Skin epidermis (tissue), 12 donors: Measurements from ENCODE around the gene CNNM2.

ENCODE experiments used
- H3K27ac ChIP-seq, 21 experiments: fragments of 200-600 bp; sonication (generic) in 11 of 21; one replicate each; pipeline ENCODE4 v1.5.0; 2020; ENCODE audit warnings: mild to moderate bottlenecking in 3 of 21, inconsistent platforms in 2 of 21, moderate library complexity in 2 of 21
- H3K4me3 ChIP-seq, 7 experiments: fragments of 200-600 bp; sonication (generic) in 2 of 7; one replicate each; pipeline ENCODE4 v1.5.0; 2020; ENCODE audit warnings: inconsistent platforms in 2 of 7, mild to moderate bottlenecking in 2 of 7, moderate library complexity in 1 of 7

Gene CNNM2

GRCh38 chr10:103013416-103013815 lies 95.3 kb downstream of the CNNM2 start:
- no peak overlapping the region for H3K27ac ChIP-seq

GRCh38 chr10:103019425-103019824 lies 101.3 kb downstream of the CNNM2 start:
- no peak overlapping the region for H3K27ac ChIP-seq
- H3K4me3 ChIP-seq, result no peak overlapping the region

More at GRCh38 chr10:103013416-103013815, 95.3 kb downstream of the CNNM2 start:
- no peak overlapping the region for H3K4me3 ChIP-seq

DNA sequence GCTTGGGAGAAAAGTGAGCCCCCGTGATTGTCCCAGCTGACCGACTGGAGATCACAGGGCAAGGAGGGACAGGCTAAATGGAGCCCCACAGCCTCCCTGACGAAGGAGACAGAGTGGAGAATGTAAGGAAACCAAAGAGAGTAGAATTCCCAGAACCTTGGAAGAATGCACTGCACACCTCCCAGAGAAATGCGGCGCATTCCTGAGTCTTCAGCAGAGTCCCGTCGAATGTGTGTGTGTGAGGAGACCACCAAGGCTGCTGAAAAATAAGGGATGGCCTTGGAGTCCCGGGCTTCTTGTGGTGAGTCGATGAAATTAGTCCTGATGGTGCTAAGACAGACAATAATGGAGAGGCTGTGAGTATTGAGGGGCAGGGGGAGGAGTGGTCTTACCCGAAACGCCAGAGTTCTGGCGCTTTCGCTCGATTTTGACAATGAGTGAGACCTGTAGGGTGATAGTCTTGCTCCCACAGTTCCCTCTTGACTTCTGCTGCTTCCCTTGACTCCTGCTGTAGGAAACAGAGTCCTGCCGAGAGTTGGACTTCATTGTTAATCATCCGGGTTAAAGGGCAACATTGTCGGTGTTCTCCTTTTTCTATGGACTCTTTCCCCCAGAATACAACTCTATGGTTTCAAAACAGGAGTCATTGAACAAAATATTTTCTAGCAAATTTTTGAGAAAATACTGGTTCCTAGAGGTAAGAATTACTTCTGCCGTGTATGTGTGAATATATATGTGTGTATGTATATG lies 103.2 kb downstream of the CNNM2 start:
- H3K27ac ChIP-seq, result no peak overlapping the region

DNA sequence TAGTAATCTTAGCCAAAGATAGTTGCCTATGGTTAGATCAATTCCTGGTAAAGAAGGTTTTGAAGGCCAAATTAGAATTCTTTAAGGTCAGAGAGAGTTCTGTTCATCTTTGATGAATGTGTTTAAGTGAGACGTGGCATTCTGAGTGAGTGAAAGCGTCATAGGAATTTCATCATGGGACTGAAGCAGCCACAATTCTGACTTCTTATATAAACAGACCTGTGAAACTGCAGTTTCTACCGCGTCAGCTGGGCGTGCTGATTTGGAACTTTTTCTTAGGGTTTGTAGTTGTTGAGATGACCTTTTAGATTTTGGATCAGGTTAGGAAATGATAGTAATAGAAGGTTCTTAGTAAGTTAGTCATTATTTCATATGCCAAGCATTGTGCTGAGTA lies 103.8 kb downstream of the CNNM2 start:
- Histone ChIP-seq H3K4me3 (no peak overlapping the region), H3K27ac (no peak overlapping the region)

More for the DNA sequence above, 103.2 kb downstream of the CNNM2 start:
- H3K4me3 ChIP-seq, result no peak overlapping the region

- Histone ChIP-seq H3K27ac (no peak overlapping the region), H3K4me3 (no peak overlapping the region)
Observed at GRCh38 chr10:103025696-103026095, 107.6 kb downstream of the CNNM2 start.

DNA sequence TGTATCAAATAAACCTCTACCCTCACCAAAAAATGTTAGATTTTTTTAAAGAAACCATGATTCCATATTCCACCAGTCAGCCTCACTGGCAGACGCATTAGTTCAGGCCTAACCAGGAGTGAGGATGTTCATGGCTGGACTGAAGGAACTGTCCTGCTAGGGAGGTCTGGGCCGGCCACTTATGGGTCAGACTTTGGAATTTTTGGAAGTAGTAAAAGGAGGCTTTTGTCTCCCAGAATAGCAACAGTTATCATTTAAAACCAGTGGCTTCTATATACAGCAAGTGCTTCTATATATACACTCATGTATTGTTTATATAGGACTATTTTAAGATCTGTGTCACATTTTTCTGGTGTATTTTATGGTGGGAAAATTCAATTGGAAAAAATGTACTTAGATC lies 120.5 kb downstream of the CNNM2 start:
- no peak overlapping the region for H3K4me3 ChIP-seq
- H3K27ac ChIP-seq, result no peak overlapping the region

DNA sequence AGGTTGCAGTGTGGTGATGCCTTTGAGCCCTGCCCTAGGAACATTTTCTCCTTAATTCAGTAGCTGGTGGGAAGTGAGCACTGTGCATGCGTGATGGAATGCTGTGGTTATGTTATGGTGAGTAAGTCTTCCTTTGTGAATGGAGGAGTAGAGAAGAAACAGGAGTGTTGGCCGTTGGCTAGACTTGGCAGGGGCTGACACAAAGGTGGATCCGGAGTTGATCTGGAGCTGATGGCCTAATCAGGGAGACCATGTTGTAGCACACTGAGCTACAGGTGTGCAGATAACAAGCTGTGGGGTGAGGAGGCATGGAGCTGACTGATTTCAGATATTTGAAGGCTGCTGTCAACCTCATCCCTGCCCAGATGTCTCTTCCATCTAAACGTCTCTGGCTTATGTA lies 122.3 kb downstream of the CNNM2 start:
- H3K27ac ChIP-seq, result no peak overlapping the region

DNA sequence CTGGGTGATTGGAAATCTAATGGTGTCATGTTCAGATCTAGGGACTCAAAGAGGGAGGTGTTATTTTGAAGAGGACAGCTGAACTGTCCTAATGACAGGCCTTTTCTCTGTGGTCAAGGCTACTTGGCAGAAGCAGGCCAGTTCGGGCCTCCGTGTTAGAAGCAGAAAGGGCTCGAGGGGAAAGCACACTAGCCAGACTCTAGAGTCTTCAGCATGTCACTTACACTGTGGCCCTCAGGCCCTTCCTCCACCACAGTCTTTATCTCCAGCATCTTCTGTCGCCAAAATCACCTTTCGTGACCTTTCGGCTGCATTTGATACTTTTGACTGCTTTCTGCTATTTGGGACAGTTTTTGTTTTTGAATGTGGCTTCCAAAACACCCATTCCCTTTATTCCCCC lies 123.3 kb downstream of the CNNM2 start:
- no peak overlapping the region for H3K27ac ChIP-seq
- no peak overlapping the region for H3K4me3 ChIP-seq

More for the DNA sequence above, 122.3 kb downstream of the CNNM2 start:
- H3K4me3 ChIP-seq, result no peak overlapping the region

DNA sequence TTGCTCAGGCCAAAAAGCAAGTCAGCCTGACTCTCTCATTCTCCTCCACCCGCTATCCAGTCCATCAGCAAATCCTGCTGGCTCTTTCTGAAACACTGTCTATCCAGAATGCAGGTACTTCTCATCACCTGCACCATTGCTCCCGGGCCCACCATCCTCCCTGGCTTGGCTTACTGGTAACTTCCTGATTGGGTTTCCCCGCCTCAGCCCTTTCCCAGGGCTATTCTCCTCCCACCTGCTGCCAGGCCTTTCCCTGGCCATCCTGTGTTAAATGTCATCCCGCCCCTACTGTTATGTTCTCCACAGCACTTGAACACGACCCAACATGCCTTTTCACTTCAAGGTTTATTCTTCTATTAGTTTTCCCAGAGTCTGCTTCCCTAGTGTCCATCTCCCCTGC lies 124.0 kb downstream of the CNNM2 start:
- Histone ChIP-seq H3K27ac (no peak overlapping the region), H3K4me3 (no peak overlapping the region)

- Histone ChIP-seq H3K4me3 (no peak overlapping the region), H3K27ac (no peak overlapping the region)
Observed at GRCh38 chr10:103042908-103043307, 124.8 kb downstream of the CNNM2 start.

DNA sequence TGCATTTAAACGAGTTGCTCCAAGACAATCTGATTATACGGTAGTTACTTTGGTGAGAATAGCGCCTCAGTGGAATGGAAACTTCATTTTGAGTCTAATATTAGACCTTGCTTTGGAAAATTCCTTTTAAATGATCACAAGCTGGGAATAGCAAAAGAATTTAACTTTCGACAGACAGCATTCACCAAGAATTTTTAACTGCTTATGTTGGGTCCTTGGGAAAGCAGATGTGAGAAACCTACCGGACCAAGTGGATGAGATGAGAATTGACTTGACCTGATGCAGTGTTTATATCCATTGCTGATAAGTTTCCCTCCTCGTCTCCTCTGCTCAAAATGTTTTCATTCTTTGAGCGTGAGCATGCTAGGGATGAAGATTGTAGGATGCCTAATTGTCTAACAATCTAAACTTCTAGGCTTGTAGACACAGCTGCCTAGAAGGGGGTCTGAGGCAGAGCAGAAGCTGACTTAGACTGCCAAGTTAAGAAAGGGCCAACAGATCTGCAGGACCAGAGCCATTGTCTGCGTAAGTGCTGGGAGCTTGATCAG lies 126.9 kb downstream of the CNNM2 start:
- no peak overlapping the region for H3K4me3 ChIP-seq
- H3K27ac ChIP-seq, result peak overlapping the region in 5 of 21 experiments; percentile 4 to 35 (median 11)

DNA sequence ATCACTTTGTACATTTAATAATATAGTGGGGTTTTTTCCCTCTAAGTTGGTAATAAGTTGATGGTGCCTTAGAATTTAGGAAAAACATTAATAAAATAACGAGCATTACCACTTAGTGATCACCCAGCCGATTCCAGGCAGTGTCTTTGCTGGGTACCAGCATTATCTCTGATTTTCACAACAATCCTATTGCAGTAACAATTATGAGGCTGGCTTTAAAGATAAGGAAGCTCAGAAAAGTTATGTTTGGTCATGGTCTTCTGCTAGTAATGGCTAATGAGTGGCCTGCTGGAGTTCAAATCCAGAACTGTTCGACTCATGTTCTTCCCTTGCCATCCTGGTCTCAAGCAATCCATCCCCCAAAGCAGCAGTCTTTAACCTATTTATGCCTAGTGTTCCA lies 127.9 kb downstream of the CNNM2 start:
- no peak overlapping the region for H3K4me3 ChIP-seq
- H3K27ac ChIP-seq, result no peak overlapping the region

DNA sequence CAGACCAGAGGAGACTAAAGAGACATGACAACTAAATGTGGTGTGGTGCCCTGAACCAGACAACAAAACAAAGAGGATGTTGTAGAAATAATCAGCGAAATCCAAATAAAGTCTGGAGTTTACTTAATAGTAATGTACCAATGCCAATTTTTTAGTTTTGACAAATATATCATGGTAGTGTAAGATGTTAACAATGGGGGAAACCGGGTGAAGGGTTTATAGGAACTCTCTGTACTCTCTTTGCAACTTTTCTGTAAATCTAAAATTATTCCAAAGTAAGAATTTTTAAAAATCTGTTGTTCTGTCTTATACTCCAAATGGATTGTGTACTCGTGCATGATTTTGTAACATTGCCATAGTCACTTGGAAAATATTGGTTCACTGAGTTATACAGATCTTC lies 129.3 kb downstream of the CNNM2 start:
- H3K4me3 ChIP-seq, result no peak overlapping the region
- no peak overlapping the region for H3K27ac ChIP-seq

DNA sequence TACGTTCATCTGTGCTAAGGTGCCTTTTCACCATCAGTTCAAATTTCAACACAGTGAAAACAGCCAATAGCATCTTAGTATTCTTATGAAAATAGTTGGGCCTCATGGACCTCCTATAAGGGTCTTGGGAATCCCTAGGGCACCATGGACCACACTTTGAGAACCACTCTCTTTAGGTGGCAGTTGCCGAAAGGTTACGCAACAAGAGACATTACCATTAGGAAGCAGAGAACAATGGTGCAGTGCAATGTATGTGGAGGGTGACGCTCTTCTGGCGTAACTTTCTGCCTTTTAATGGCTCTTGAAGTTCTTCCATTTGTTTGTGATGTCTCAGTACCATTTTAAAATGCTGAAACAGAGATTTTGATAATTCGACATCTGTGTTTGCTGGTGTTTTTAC lies 131.1 kb downstream of the CNNM2 start:
- Histone ChIP-seq H3K27ac (no peak overlapping the region), H3K4me3 (no peak overlapping the region)

- peak overlapping the region in 4 of 7 experiments; percentile 2 to 21 (median 6) for H3K4me3 ChIP-seq
- peak overlapping the region in 13 of 21 experiments; percentile 3 to 81 (median 36) for H3K27ac ChIP-seq
Observed at GRCh38 chr10:103053659-103054581, 135.8 kb downstream of the CNNM2 start.

- Histone ChIP-seq H3K27ac (peak overlapping the region in 5 of 21 experiments; percentile 3 to 81 (median 14)), H3K4me3 (no peak overlapping the region)
Observed at GRCh38 chr10:103054621-103055020, 136.5 kb downstream of the CNNM2 start.

DNA sequence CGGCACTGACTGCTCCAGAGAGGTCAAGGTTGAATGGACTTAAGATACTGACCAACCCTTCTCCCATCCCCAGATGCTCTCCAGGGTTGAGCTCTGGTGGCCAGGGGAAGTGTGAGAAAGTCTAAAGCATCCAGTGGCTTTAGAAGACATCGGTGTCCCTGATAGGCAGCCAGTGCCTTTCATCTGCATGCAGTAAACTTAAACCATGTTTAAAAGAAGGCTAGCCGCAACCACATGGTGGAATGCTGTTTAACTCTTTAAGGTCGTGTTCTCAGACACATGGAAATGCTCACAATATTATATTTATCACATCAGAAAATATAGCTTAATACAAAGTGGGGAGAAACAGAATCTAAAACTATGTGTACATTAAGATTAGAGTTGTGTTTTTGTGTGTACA lies 137.0 kb downstream of the CNNM2 start:
- no peak overlapping the region for H3K4me3 ChIP-seq
- peak overlapping the region in 1 of 21 experiments; percentile 81 for H3K27ac ChIP-seq

DNA sequence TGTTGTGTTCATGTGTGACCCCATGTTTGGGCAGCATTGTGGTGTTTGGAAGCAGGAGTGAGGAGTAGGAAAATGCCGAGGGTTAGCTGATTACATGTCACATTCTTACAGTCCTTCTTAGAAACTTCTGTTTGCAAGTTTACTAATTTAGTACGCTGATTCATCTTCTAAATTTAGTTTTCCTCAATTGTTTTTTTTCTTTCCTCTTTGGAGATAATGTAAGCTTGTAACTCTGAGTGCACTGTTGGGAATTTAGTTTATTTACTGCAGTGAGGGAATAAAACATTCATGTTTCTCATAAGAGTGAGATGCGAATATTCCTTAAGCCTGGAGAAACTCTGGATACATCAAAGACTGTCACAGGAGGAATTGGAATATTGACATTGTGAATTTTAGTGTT lies 139.9 kb downstream of the CNNM2 start:
- H3K27ac ChIP-seq, result peak overlapping the region in 1 of 21 experiments; percentile 40

GRCh38 chr10:103060575-103060974 lies 142.5 kb downstream of the CNNM2 start:
- Histone ChIP-seq H3K27ac (no peak overlapping the region), H3K4me3 (no peak overlapping the region)

More for the DNA sequence above, 139.9 kb downstream of the CNNM2 start:
- no peak overlapping the region for H3K4me3 ChIP-seq

DNA sequence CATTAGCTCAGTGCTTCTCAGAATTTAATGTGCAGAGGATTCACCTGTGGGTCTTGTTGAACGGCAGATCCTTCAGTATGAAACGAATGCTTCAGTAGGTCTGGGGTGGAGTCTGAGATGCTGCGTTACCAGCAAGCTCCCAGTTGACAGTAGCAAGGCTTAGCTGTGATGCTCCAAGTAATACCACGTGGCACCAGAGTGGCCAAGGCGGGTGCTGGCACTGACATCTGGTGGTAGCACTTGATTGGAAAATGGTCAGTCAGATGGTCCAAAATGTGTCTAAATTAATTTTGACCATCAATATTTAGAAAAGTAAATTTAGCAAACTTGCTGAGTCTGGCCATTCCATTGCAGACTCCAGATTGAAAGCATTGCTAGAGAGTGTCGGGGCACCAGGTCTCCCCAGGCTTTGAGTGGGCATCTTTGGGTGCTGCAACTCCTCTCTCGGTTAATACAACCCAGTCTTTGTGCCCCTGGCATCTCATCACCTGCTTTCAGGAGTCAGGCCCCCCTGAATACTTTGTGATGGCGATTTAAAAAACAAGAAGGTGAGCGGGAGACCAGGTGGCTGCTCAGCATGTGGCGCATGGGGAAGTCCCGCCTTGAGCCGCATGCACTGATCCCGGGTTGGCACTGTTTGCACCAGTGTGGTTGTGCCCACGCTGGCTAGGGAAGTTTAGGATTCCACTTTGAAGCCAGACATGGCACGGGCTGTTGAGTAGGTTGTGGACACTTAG lies 144.9 kb downstream of the CNNM2 start:
- H3K27ac ChIP-seq, result no peak overlapping the region

More for the DNA sequence above, 144.9 kb downstream of the CNNM2 start:
- H3K4me3 ChIP-seq, result no peak overlapping the region
